BLaER1 (cell line): ENCODE results near the gene ANKIB1.
"Not testable (repeated sequence)": the region's sequence is repeated elsewhere in the genome, so short reads cannot be mapped to it uniquely, and the experiment has no call there.

Experiments used
- H3K27ac ChIP-seq: shearing (Covaris generic); formaldehyde crosslinking; 2 replicates; pipeline ENCODE4 v1.8.1; 2022
- H3K27me3 ChIP-seq: shearing (Covaris generic); formaldehyde crosslinking; 2 replicates; pipeline ENCODE4 v1.8.1; 2022
- H3K36me3 ChIP-seq: shearing (Covaris generic); formaldehyde crosslinking; 2 replicates; pipeline ENCODE4 v1.8.1; 2022
- H3K4me1 ChIP-seq: shearing (Covaris generic); formaldehyde crosslinking; 2 replicates; pipeline ENCODE4 v1.8.1; 2022
- H3K4me2 ChIP-seq: shearing (Covaris generic); formaldehyde crosslinking; 2 replicates; pipeline ENCODE4 v1.8.1; 2022
- H3K4me3 ChIP-seq: shearing (Covaris generic); formaldehyde crosslinking; 2 replicates; pipeline ENCODE4 v1.8.1; 2022
- H3K9ac ChIP-seq: shearing (Covaris generic); formaldehyde crosslinking; 2 replicates; pipeline ENCODE4 v1.8.1; 2022
- H3K9me3 ChIP-seq: shearing (Covaris generic); formaldehyde crosslinking; 2 replicates; pipeline ENCODE4 v1.8.1; 2022
- H4K20me1 ChIP-seq: shearing (Covaris generic); formaldehyde crosslinking; 2 replicates; pipeline ENCODE4 v1.8.1; 2022
- Cebpa-rat ChIP-seq: shearing (Covaris generic); IDR thresholded peaks from 2 replicates; pipeline ENCODE4 v1.8.1; 2022

Gene ANKIB1

GRCh38 chr7:92336662-92337340 lies 91.0 kb downstream of the ANKIB1 start:
- H4K20me1 ChIP-seq = no peaks in the 10 kb centered on the region
- no peaks in the 10 kb centered on the region for H3K27me3 ChIP-seq
- no peak for TF ChIP-seq Cebpa-rat
- peaks cover 4% of the 10 kb centered on the region; the same call in 1 of the 2 replicates for H3K9me3 ChIP-seq
- no peak overlapping the region for H3K9ac ChIP-seq
- H3K4me2 ChIP-seq = no peak overlapping the region
- no peaks in the 10 kb centered on the region for H3K4me1 ChIP-seq
- no peak overlapping the region for H3K4me3 ChIP-seq
- no peak overlapping the region for H3K27ac ChIP-seq
- H3K36me3 ChIP-seq = peaks cover 20% of the 10 kb centered on the region

GRCh38 chr7:92340016-92340415 lies 94.2 kb downstream of the ANKIB1 start:
- no peak overlapping the region for H3K4me2 ChIP-seq
- H3K4me3 ChIP-seq = no peak overlapping the region
- H3K36me3 ChIP-seq = peaks cover 14% of the 10 kb centered on the region
- H3K9ac ChIP-seq = no peak overlapping the region
- peaks cover 4% of the 10 kb centered on the region; the same call in 1 of the 2 replicates for H3K9me3 ChIP-seq
- H3K27ac ChIP-seq = no peak overlapping the region
- no peaks in the 10 kb centered on the region for H4K20me1 ChIP-seq
- no peak for TF ChIP-seq Cebpa-rat
- no peaks in the 10 kb centered on the region for H3K27me3 ChIP-seq
- H3K4me1 ChIP-seq = no peaks in the 10 kb centered on the region

- H3K4me3 ChIP-seq = no peak overlapping the region
- H3K4me1 ChIP-seq = no peaks in the 10 kb centered on the region
- H3K9me3 ChIP-seq = no peaks in the 10 kb centered on the region
- H3K4me2 ChIP-seq = no peak overlapping the region
- H4K20me1 ChIP-seq = no peaks in the 10 kb centered on the region
- peaks cover 38% of the 10 kb centered on the region for H3K36me3 ChIP-seq
- no peak overlapping the region for H3K9ac ChIP-seq
- no peak for TF ChIP-seq Cebpa-rat
- no peak overlapping the region for H3K27ac ChIP-seq
- no peaks in the 10 kb centered on the region for H3K27me3 ChIP-seq
These were observed 97.9 kb downstream of the ANKIB1 start for GRCh38 chr7:92343714-92344113.

GRCh38 chr7:92352009-92352408 lies 106.2 kb downstream of the ANKIB1 start:
- TF ChIP-seq Cebpa-rat = no peak
- peaks cover 56% of the 10 kb centered on the region for H3K36me3 ChIP-seq

GRCh38 chr7:92354214-92354613 lies 108.4 kb downstream of the ANKIB1 start:
- Histone ChIP-seq H3K4me1 (no peaks in the 10 kb centered on the region), H3K36me3 (peaks cover 56% of the 10 kb centered on the region)
- no peak for TF ChIP-seq Cebpa-rat

More at GRCh38 chr7:92352009-92352408, 106.2 kb downstream of the ANKIB1 start:
- no peaks in the 10 kb centered on the region for H3K4me1 ChIP-seq
- H4K20me1 ChIP-seq = no peaks in the 10 kb centered on the region
- H3K9ac ChIP-seq = no peak overlapping the region
- H3K9me3 ChIP-seq = no peaks in the 10 kb centered on the region
- H3K4me3 ChIP-seq = no peak overlapping the region
- no peaks in the 10 kb centered on the region for H3K27me3 ChIP-seq
- no peak overlapping the region for H3K4me2 ChIP-seq
- H3K27ac ChIP-seq = no peak overlapping the region

GRCh38 chr7:92356406-92356805 lies 110.6 kb downstream of the ANKIB1 start:
- no peak overlapping the region for H3K9ac ChIP-seq
- TF ChIP-seq Cebpa-rat = no peak

More at GRCh38 chr7:92354214-92354613, 108.4 kb downstream of the ANKIB1 start:
- H3K27ac ChIP-seq = no peak overlapping the region
- H3K9ac ChIP-seq = no peak overlapping the region
- H3K4me2 ChIP-seq = no peak overlapping the region
- H3K4me3 ChIP-seq = no peak overlapping the region
- H4K20me1 ChIP-seq = no peaks in the 10 kb centered on the region
- no peaks in the 10 kb centered on the region for H3K9me3 ChIP-seq
- no peaks in the 10 kb centered on the region for H3K27me3 ChIP-seq

GRCh38 chr7:92357260-92357659 lies 111.5 kb downstream of the ANKIB1 start:
- TF ChIP-seq Cebpa-rat = no peak
- H3K4me3 ChIP-seq = no peak overlapping the region

More at GRCh38 chr7:92356406-92356805, 110.6 kb downstream of the ANKIB1 start:
- H3K27ac ChIP-seq = no peak overlapping the region
- H3K4me2 ChIP-seq = no peak overlapping the region
- H3K9me3 ChIP-seq = no peaks in the 10 kb centered on the region
- no peak overlapping the region for H3K4me3 ChIP-seq
- peaks cover 65% of the 10 kb centered on the region for H3K36me3 ChIP-seq
- H3K27me3 ChIP-seq = no peaks in the 10 kb centered on the region
- no peaks in the 10 kb centered on the region for H4K20me1 ChIP-seq
- no peaks in the 10 kb centered on the region for H3K4me1 ChIP-seq

GRCh38 chr7:92359179-92359578 lies 113.4 kb downstream of the ANKIB1 start:
- not testable (repeated sequence) for H4K20me1 ChIP-seq, H3K4me1 ChIP-seq, H3K9ac ChIP-seq, H3K4me3 ChIP-seq, H3K27me3 ChIP-seq, H3K4me2 ChIP-seq, H3K27ac ChIP-seq, H3K9me3 ChIP-seq
- peaks cover 74% of the 10 kb centered on the region for H3K36me3 ChIP-seq

More at GRCh38 chr7:92357260-92357659, 111.5 kb downstream of the ANKIB1 start:
- Histone ChIP-seq H3K9ac (no peak overlapping the region), H3K4me1 (no peaks in the 10 kb centered on the region), H3K27me3 (no peaks in the 10 kb centered on the region), H3K4me2 (no peak overlapping the region), H3K9me3 (no peaks in the 10 kb centered on the region), H3K36me3 (peaks cover 67% of the 10 kb centered on the region), H4K20me1 (no peaks in the 10 kb centered on the region), H3K27ac (no peak overlapping the region)

- H3K9me3 ChIP-seq = no peaks in the 10 kb centered on the region
- no peaks in the 10 kb centered on the region for H3K27me3 ChIP-seq
- no peak for TF ChIP-seq Cebpa-rat
- no peak overlapping the region for H3K4me3 ChIP-seq
- H3K9ac ChIP-seq = no peak overlapping the region
- peaks cover 76% of the 10 kb centered on the region for H3K36me3 ChIP-seq
- H3K4me1 ChIP-seq = no peaks in the 10 kb centered on the region
- H3K27ac ChIP-seq = no peak overlapping the region
- no peaks in the 10 kb centered on the region for H4K20me1 ChIP-seq
- H3K4me2 ChIP-seq = no peak overlapping the region
These were observed 114.0 kb downstream of the ANKIB1 start for GRCh38 chr7:92359801-92360200.

- Histone ChIP-seq H3K27ac (no peak overlapping the region), H3K36me3 (peaks cover 71% of the 10 kb centered on the region), H3K4me2 (no peak overlapping the region), H3K9me3 (no peaks in the 10 kb centered on the region), H3K4me3 (no peak overlapping the region), H3K4me1 (no peaks in the 10 kb centered on the region), H3K27me3 (no peaks in the 10 kb centered on the region), H3K9ac (no peak overlapping the region), H4K20me1 (no peaks in the 10 kb centered on the region)
- TF ChIP-seq Cebpa-rat = no peak
These were observed 114.6 kb downstream of the ANKIB1 start for GRCh38 chr7:92360387-92360786.

- Histone ChIP-seq H3K4me1 (no peaks in the 10 kb centered on the region), H3K9me3 (no peaks in the 10 kb centered on the region), H3K9ac (no peak overlapping the region), H3K36me3 (peaks cover 75% of the 10 kb centered on the region), H4K20me1 (no peaks in the 10 kb centered on the region), H3K27me3 (no peaks in the 10 kb centered on the region), H3K4me2 (no peak overlapping the region), H3K4me3 (no peak overlapping the region), H3K27ac (no peak overlapping the region)
- TF ChIP-seq Cebpa-rat = no peak
These were observed 116.4 kb downstream of the ANKIB1 start for GRCh38 chr7:92362131-92362530.
